Measurements from ENCODE around the gene LIPC.

DNA sequence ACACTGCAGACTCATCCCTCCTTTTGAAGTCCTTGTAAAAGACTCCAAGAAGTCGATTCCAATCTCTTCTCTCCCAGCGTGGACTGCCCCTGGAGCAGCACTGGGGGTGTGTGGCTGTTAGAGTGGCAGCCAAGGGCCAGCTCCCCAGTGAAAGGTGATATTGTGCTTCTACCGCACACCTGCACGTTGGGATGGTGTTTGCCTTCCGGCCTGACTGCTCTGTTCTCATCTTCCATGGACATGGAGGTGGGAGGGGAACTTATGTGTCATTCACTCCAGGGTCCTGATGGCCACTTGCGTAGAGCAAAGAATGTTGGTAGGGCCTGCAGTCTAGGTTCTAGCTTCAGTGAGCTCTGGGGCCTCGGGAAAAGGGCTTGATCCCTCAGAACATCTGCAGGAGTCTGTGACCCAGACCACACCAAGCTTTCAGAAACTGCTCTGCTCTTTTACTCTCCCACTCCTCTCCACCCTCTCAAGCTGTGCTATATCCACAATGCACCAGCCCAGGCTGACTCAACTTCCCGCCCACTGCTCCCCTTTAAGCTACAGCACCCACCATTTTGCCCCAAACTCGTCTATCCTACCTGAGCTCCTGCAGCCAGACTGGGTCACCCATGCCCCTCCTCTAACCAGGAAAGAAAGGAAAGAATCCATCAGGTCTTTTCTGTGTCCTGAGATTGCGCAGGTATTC lies 31.3 kb downstream of the LIPC start:
- no peak for TF ChIP-seq CTCF (conservative IDR thresholded peaks at IDR 0.05 in 1 of 2, IDR thresholded peaks at IDR 0.05 in 1 of 2; ENCODE audit: low read depth in 1 of 2, low read length in 2 of 2)
- no peak for TF ChIP-seq EZH2 (IDR thresholded peaks at IDR 0.05; ENCODE audit: low read length, missing control alignments)
